ENCODE data around the gene SEPSECS.

- TF ChIP-seq TCF7L2 (IDR thresholded peaks at IDR 0.05; ENCODE audit: borderline replicate concordance, extremely low read depth, insufficient read depth, insufficient read length), result no peak
- no peak for TF ChIP-seq POLR2A (IDR thresholded peaks at IDR 0.05; ENCODE audit: borderline replicate concordance, extremely low read depth, insufficient read depth, insufficient read length)
- no peak for TF ChIP-seq CTCF (IDR thresholded peaks at IDR 0.05 in 2 of 3, conservative IDR thresholded peaks at IDR 0.05 in 1 of 3; ENCODE audit: borderline replicate concordance in 1 of 3, insufficient read depth in 1 of 3, low read depth in 2 of 3, low read length in 2 of 3)
- TF ChIP-seq FOSL1 (IDR thresholded peaks at IDR 0.05; ENCODE audit: low read depth), result no peak
- TF ChIP-seq MAX (IDR thresholded peaks at IDR 0.05), result no peak
- TF ChIP-seq EGR1 (IDR thresholded peaks at IDR 0.05; ENCODE audit: low read depth), result no peak
- TF ChIP-seq REST (IDR thresholded peaks at IDR 0.05; ENCODE audit: low read depth), result no peak
- TF ChIP-seq JUND (IDR thresholded peaks at IDR 0.05), result no peak
- no peak for TF ChIP-seq POLR2AphosphoS5 (IDR thresholded peaks at IDR 0.05; ENCODE audit: low read depth, low read length)
- TF ChIP-seq RAD21 (IDR thresholded peaks at IDR 0.05; ENCODE audit: low read depth), result no peak
Measured at GRCh38 chr4:25190407-25190806, 30.2 kb upstream of the SEPSECS start.

Measured in HCT116 (cell line).